Cardiac muscle cell (in vitro differentiated cells and primary cell): ENCODE measurements around the gene PEX16. TPM values are rescaled to one million over a fixed set of nuclear protein-coding genes. Genes with fewer than 3 reads are reported as not detected.

Experiments
- DNase-seq, 2 donors: peaks; one replicate each; pipeline versions ENCODE4 v3.0.0 to v3.0.0-alpha.2; 2010 to 2017; ENCODE audit warnings: low read depth in 1 of 2, low spot score in 1 of 2
- H3K27ac ChIP-seq: fragments of 200-600 bp; sonication (generic); 2 replicates; pipeline ENCODE4 v1.5.1; 2016
- H3K27me3 ChIP-seq: fragments of 200-600 bp; sonication (generic); 2 replicates; pipeline ENCODE4 v1.6.0; 2016; ENCODE audit warnings: control low read depth
- H3K36me3 ChIP-seq: fragments of 200-600 bp; sonication (generic); 2 replicates; pipeline ENCODE4 v1.5.1; 2016; ENCODE audit warnings: control low read depth
- H3K4me1 ChIP-seq: fragments of 200-600 bp; sonication (generic); 2 replicates; pipeline ENCODE4 v1.8.1; 2017; ENCODE audit warnings: low read depth, mild to moderate bottlenecking, mixed run types
- H3K4me3 ChIP-seq: fragments of 200-600 bp; sonication (generic); 2 replicates; pipeline ENCODE4 v1.5.1; 2016; ENCODE audit warnings: mild to moderate bottlenecking
- H3K9me3 ChIP-seq: fragments of 200-600 bp; sonication (generic); 2 replicates; pipeline ENCODE4 v1.5.1; 2017; ENCODE audit warnings: low read depth, mild to moderate bottlenecking, control low read depth
- CTCF ChIP-seq: IDR thresholded peaks from 2 replicates; pipeline ENCODE4 v1.5.1; 2012; ENCODE audit warnings: low read depth, mild to moderate bottlenecking, low read length
- polyA plus RNA-seq: library from polyadenylated mRNA; unstranded; fragments of >200 nt; fragmentation: Nextera tagmentation; extraction: Ambion mirVana; gene quantifications from 2 replicates; pipeline ENCODE4 v1.2.1, GENCODE V29; 2016
- total RNA-seq: library from RNA; depleted of rRNA; stranded (reverse); fragments of >200 nt; gene quantifications from 2 replicates; pipeline ENCODE4 v1.2.3, GENCODE V29; 2016

The PEX16 gene
- total and polyA plus RNA-seq, 2 experiments from 2014 or later: 38.9 to 43.0 TPM

- H3K4me3 ChIP-seq: no peak overlapping the region
- H3K36me3 ChIP-seq: peaks cover 43% of the 10 kb centered on the region
- no peak for DNase-seq
- TF ChIP-seq CTCF: no peak
- H3K9me3 ChIP-seq: no peaks in the 10 kb centered on the region
- H3K27ac ChIP-seq: peak overlapping the region; percentile 29
- no peaks in the 10 kb centered on the region for H3K27me3 ChIP-seq
- H3K4me1 ChIP-seq: peaks cover 22% of the 10 kb centered on the region
Observed at GRCh38 chr11:45860764-45861510, 56.7 kb downstream of the PEX16 start.

- Histone ChIP-seq H3K36me3 (peaks cover 39% of the 10 kb centered on the region), H3K27ac (peak overlapping the region; percentile 29), H3K9me3 (no peaks in the 10 kb centered on the region), H3K4me1 (peaks cover 23% of the 10 kb centered on the region), H3K4me3 (no peak overlapping the region), H3K27me3 (no peaks in the 10 kb centered on the region)
- no peak for DNase-seq
- TF ChIP-seq CTCF: no peak
Observed at GRCh38 chr11:45860348-45860747, 57.3 kb downstream of the PEX16 start.

Other genes with a start within 250 kb of the PEX16 start
- gene SLC35C1, start 112.7 kb downstream of the PEX16 start, total RNA-seq: 8.1 TPM in 2 replicates
- gene SLC35C1, start 112.7 kb downstream of the PEX16 start, polyA plus RNA-seq: 7.1 and 15.1 TPM in 2 replicates
- gene CRY2, start 70.4 kb downstream of the PEX16 start, total RNA-seq: 31.5 and 50.5 TPM in 2 replicates
- gene CRY2, start 70.4 kb downstream of the PEX16 start, polyA plus RNA-seq: 28.3 and 40.7 TPM in 2 replicates
- gene MAPK8IP1, start 32.2 kb downstream of the PEX16 start, total RNA-seq: 12.6 and 19.1 TPM in 2 replicates
- gene MAPK8IP1, start 32.2 kb downstream of the PEX16 start, polyA plus RNA-seq: 3.9 and 7.4 TPM in 2 replicates
- gene FREY1, start 10.6 kb downstream of the PEX16 start, total RNA-seq: 2.1 and 2.7 TPM in 2 replicates
- 0.42 TPM in 1 of 2 replicates, not detected in the other for gene FREY1, start 10.6 kb downstream of the PEX16 start, polyA plus RNA-seq
- gene LARGE2, start 4.8 kb upstream of the PEX16 start, total RNA-seq: 4.9 and 5.8 TPM in 2 replicates
- 4.5 and 9.2 TPM in 2 replicates for gene LARGE2, start 4.8 kb upstream of the PEX16 start, polyA plus RNA-seq
- 38.2 and 55.6 TPM in 2 replicates for gene PHF21A, start 203.6 kb upstream of the PEX16 start, total RNA-seq
- 42.1 and 51.4 TPM in 2 replicates for gene PHF21A, start 203.6 kb upstream of the PEX16 start, polyA plus RNA-seq